ENCODE data around the gene CDKAL1. TPM values are rescaled to one million over a fixed set of nuclear protein-coding genes. Genes with fewer than 3 reads are reported as not detected.

CDKAL1 gene
- total and polyA plus RNA-seq, 2 donors from 2014 or later: 4.6 to 20.2 TPM

DNA sequence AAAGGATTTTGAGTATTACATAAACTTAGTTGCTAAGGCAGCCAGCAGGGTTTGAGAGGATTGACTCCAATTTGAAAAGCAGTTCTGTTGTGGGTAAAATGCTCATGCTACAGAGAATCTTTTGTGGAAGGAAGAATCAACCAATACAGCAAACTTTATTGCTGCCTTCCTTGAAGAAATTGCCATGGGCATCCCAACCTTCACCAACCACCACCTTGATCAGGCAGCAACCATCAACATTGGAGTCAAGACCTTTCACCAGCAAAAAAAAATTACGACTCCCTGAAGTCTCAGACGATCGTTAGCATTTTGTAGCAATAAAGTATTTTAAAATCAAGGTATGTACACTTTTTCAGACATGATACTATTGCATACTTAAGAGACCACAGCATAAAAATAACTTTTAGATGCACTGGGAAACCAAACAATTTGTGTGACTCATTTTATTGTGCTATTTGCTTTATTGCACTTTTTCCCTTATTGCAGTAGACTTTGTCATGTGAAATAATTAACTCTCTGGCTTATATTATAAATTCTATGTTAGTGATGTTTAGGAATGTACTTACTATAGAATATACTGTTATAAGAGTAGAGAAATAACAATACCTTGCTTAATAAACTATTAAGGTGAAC is 390.8 kb downstream of the CDKAL1 start:
- no peak for DNase-seq
- TF ChIP-seq CTCF (IDR thresholded peaks at IDR 0.05; ENCODE audit: borderline replicate concordance, extremely low read depth, insufficient read depth): no peak
- H3K9me3 ChIP-seq (ENCODE audit: control insufficient read depth in 2 of 3, insufficient read depth in 1 of 3, low read length in 3 of 3): no peaks in the 10 kb centered on the region
- H3K27ac ChIP-seq (ENCODE audit: low read depth in 2 of 2, low read length in 2 of 2): no peak overlapping the region
- intact Hi-C loops (cut with DNase I): no loop called here
- H3K27me3 ChIP-seq (ENCODE audit: control insufficient read depth, insufficient read depth, low read length): no peaks in the 10 kb centered on the region
- H3K9ac ChIP-seq (ENCODE audit: low read length in 3 of 3): no peak overlapping the region
- H3K4me3 ChIP-seq (ENCODE audit: low read length in 3 of 3): no peak overlapping the region
- H3K36me3 ChIP-seq (ENCODE audit: control insufficient read depth in 2 of 3, insufficient read depth in 3 of 3, low read length in 3 of 3): no peaks in the 10 kb centered on the region
- H3K4me1 ChIP-seq (ENCODE audit: control insufficient read depth in 2 of 3, insufficient read depth in 2 of 3, low read depth in 1 of 3, low read length in 3 of 3): no peaks in the 10 kb centered on the region
- no peak for FAIRE-seq

GRCh38 chr6:20927130-20927860 is 393.0 kb downstream of the CDKAL1 start:
- Histone ChIP-seq H3K27ac (ENCODE audit: low read depth in 2 of 2, low read length in 2 of 2) (no peak overlapping the region), H3K36me3 (ENCODE audit: control insufficient read depth in 2 of 3, insufficient read depth in 3 of 3, low read length in 3 of 3) (no peaks in the 10 kb centered on the region), H3K27me3 (ENCODE audit: control insufficient read depth, insufficient read depth, low read length) (no peaks in the 10 kb centered on the region), H3K9ac (ENCODE audit: low read length in 3 of 3) (no peak overlapping the region), H3K4me1 (ENCODE audit: control insufficient read depth in 2 of 3, insufficient read depth in 2 of 3, low read depth in 1 of 3, low read length in 3 of 3) (no peaks in the 10 kb centered on the region), H3K4me3 (ENCODE audit: low read length in 3 of 3) (no peak overlapping the region), H3K9me3 (ENCODE audit: control insufficient read depth in 2 of 3, insufficient read depth in 1 of 3, low read length in 3 of 3) (no peaks in the 10 kb centered on the region)
- TF ChIP-seq CTCF (IDR thresholded peaks at IDR 0.05; ENCODE audit: borderline replicate concordance, extremely low read depth, insufficient read depth): no peak
- intact Hi-C loops (cut with DNase I): no loop called here
- FAIRE-seq (no peak), DNase-seq (peak in 3 of 5 donors; percentile 15 to 81 (median 53))

- no peak for DNase-seq
- intact Hi-C loops (cut with DNase I): no loop called here
- Histone ChIP-seq H3K27ac (ENCODE audit: low read depth in 2 of 2, low read length in 2 of 2) (no peak overlapping the region), H3K9ac (ENCODE audit: low read length in 3 of 3) (no peak overlapping the region), H3K9me3 (ENCODE audit: control insufficient read depth in 2 of 3, insufficient read depth in 1 of 3, low read length in 3 of 3) (no peaks in the 10 kb centered on the region), H3K4me3 (ENCODE audit: low read length in 3 of 3) (no peak overlapping the region), H3K4me1 (ENCODE audit: control insufficient read depth in 2 of 3, insufficient read depth in 2 of 3, low read depth in 1 of 3, low read length in 3 of 3) (no peaks in the 10 kb centered on the region), H3K36me3 (ENCODE audit: control insufficient read depth in 2 of 3, insufficient read depth in 3 of 3, low read length in 3 of 3) (no peaks in the 10 kb centered on the region), H3K27me3 (ENCODE audit: control insufficient read depth, insufficient read depth, low read length) (no peaks in the 10 kb centered on the region)
- TF ChIP-seq CTCF (IDR thresholded peaks at IDR 0.05; ENCODE audit: borderline replicate concordance, extremely low read depth, insufficient read depth): no peak
- no peak for FAIRE-seq
Observed at GRCh38 chr6:20929283-20929682, 395.0 kb downstream of the CDKAL1 start.

Data from kidney (tissue), 14 donors.